Dermis microvascular lymphatic vessel endothelial cell (primary cell): ENCODE data around the gene TMEM234. TPM values are rescaled to one million over a fixed set of nuclear protein-coding genes. Genes with fewer than 3 reads are reported as not detected.

ENCODE experiments used
- DNase-seq, 2 donors: peaks; one replicate each; pipeline versions ENCODE4 v3.0.0 to v3.0.0-alpha.2; 2010; ENCODE audit warnings: low read depth in 2 of 2
- total RNA-seq: library from RNA; depleted of rRNA; stranded (reverse); fragments of >200 nt; gene quantifications from 2 replicates; pipeline ENCODE4 v1.2.1, GENCODE V29; 2014

The TMEM234 gene
- total RNA-seq, 1 donor from 2014 or later, result 8.5 TPM

DNA sequence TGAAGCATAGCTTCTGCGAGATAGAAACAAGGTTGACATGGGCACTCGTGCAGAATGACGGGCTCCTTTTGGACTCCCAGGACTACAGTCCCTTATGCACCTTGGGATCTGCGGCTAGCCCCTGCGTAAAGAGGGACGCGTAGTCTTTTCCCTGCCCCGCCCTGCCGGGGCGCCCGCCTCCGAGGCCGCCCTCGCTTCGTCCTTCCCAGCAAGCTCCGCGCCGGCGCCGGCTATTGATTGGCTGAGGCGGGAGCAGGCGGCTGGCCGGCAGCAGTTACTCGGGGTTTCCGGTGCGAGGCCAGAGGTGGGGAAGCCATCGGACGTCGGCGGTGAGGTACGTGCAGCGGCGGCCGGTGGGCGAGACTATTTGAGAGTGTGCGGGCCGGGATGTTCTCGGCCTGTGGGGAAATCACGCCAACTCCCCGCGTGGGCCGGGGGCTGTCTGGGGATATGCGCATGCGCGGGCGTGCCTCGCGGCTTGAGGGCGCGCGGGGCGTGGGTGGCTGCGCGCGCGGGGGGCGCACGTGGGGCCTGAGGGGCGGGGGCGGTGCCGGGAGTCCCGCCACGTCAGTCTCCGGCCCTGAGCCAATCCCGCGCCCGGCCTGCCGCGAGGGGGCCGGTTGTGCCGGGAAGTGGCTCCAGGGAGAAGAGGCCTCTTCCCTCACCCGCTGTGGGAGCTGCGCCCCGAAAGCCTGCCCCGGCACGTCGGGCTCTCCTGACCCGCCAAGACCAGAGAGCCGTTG, 42.5 kb downstream of the TMEM234 start, which contains the start of gene TXLNA:
Gene TXLNA (plus strand): TSS at position 233 of the 743 bp plus-strand sequence. CDS start 671 bp downstream, outside the sequence.
- peak; percentile 79 to 94 for DNase-seq

DNA sequence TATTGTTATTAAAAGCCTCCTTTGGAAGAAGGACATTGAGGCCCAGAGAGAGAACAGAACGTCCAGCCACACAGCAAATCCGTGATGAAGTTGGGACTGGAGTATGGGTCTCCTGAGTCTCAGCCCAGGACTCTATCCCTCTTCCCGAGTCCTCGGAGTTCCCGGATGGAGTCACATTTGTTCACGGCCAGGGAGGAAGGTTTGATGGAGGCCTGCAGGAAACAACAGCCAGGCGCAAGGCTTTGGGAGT, 43.0 kb downstream of the TMEM234 start:
- DNase-seq, result no peak

DNA sequence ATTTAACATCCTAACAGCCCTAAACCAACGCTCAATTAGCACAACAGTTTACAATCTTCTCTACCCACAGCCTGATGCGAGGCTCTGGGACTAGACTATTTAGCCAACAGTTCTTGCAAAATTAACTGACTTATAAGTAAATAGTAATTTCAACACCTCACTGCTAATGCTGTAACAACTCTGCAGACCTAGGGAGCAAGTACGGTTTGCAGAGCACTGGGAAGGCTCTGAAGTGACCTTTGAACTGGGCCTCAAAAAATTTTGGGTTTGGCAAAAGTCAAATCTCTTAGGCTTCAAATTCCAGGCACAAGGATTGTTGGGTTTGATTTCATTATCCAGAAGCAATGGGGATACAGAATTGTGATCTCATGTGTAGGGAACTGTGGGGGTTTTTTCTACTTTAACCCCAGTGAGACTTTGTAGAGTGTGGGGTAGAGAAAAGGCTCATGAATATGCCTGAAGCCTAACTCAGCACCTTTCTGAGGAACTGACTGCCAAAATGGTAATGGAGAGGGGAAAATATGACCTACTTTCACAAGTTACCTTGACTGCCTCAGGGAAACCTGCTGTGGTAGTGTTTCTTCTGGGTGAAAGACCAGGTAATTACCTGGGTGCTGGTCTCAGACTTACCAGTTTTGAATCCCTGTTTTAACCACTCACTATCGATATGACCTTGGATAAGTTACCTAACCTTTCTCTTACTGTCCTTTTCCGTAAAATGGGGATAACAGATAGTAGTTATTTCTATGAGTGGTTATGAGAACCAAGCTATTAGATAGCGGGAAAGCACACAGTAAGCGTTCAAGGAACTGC, 43.6 kb downstream of the TMEM234 start:
- no peak for DNase-seq

DNA sequence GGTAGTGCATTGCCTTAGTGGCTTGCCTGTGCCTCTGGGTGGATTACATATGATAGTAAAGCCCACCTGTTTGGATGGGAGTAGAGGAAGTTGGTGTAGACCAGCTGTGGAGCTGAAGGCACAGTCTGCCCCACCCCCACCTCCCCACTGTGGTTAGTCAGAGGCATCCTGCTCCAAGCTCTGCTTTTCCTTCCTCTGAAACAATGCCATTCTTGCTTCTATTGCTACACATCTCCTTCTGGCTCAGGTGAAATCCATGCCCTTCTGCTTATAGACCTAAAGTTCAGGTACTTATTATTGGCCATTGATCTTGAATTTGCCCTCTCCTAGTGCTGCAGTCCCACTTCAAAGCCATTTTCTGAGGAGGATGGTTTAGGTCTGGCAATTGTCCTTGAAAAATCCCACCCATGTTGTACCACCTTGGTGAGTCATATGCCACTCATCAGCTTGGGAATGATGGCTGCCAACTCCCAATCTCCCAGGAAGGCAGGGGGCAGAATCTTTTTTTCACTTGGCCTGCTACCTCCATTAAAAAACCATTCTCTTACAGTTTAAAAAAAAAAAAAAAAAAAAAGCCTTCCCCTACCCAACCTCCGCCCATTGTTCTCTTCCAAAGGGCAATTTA, 49.4 kb downstream of the TMEM234 start:
- DNase-seq, result peak in 1 of 2 donors; percentile 64

DNA sequence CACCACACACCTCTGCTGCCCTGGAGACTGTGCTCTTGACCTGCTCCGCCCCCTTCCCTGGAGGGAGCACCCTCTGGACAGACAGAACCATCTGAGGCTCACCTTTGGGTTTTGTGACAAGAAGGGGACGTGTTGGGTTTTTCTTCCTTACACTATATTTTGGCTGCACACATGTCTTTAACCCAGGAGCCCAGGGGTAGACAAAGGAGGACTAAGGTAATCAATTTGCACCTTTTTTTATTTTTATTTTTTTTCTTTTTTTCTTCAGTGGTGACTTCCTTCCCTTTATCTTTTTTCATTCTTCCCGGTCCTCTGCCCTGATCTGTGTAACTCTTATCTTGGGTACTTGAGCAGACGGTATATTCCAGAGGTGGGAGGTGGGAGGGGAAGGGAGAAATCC, 51.2 kb downstream of the TMEM234 start:
- DNase-seq, result no peak

Other genes with a start within 250 kb of the TMEM234 start
- 54.2 and 58.7 TPM in 2 replicates for gene KHDRBS1, start 208.5 kb downstream of the TMEM234 start, total RNA-seq
- 9.6 and 12.9 TPM in 2 replicates for gene TMEM39B, start 149.4 kb downstream of the TMEM234 start, total RNA-seq
- 27.1 and 30.3 TPM in 2 replicates for gene KPNA6, start 114.3 kb downstream of the TMEM234 start, total RNA-seq
- 57.6 and 68.0 TPM in 2 replicates for gene TXLNA, start 42.7 kb downstream of the TMEM234 start, total RNA-seq
- 16.1 and 24.4 TPM in 2 replicates for gene CCDC28B, start 21.8 kb downstream of the TMEM234 start, total RNA-seq
- 0.90 and 1.0 TPM in 2 replicates for gene IQCC, start 16.7 kb downstream of the TMEM234 start, total RNA-seq
- gene DCDC2B, start 13.3 kb downstream of the TMEM234 start, total RNA-seq, result not detected in 2 replicates
- 284 and 321 TPM in 2 replicates for gene EIF3I, start 54 bp upstream of the TMEM234 start, total RNA-seq
- 0.64 and 1.9 TPM in 2 replicates for gene FAM167B, start 24.9 kb upstream of the TMEM234 start, total RNA-seq
- under 0.01 TPM in 2 replicates for gene LCK, start 28.9 kb upstream of the TMEM234 start, total RNA-seq
- gene HDAC1, start 69.7 kb upstream of the TMEM234 start, total RNA-seq, result 116 and 147 TPM in 2 replicates
- 94.7 and 217 TPM in 2 replicates for gene MARCKSL1, start 113.9 kb upstream of the TMEM234 start, total RNA-seq
- 0.64 and 1.4 TPM in 2 replicates for gene FAM229A, start 140.1 kb upstream of the TMEM234 start, total RNA-seq
- 0.13 and 0.26 TPM in 2 replicates for gene TSSK3, start 140.2 kb upstream of the TMEM234 start, total RNA-seq
- 35.0 and 46.5 TPM in 2 replicates for gene BSDC1, start 172.1 kb upstream of the TMEM234 start, total RNA-seq
- gene ZBTB8B, start 242.7 kb upstream of the TMEM234 start, total RNA-seq, result under 0.01 TPM in 2 replicates